Measurements from ENCODE around the gene CADM2.

DNA sequence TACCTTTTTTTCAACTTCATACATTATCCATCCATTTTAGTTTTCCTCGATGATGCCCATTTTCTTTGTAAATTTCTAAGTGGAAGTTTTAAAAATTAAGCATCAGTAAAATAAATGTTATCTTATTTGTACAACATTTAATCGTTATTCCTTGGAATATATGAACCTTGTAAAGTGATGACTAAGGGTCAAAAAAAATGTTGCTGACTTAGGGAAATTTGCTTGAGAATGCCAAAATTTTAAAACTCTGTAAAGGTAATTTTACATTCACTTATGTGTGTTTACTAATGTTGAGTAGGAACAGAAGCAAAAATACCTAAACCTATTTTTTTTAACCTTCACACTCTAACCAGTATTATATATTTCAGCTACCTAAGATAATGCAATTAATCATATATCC lies 1115.0 kb downstream of the CADM2 start:
- TF ChIP-seq, protein P1, sequence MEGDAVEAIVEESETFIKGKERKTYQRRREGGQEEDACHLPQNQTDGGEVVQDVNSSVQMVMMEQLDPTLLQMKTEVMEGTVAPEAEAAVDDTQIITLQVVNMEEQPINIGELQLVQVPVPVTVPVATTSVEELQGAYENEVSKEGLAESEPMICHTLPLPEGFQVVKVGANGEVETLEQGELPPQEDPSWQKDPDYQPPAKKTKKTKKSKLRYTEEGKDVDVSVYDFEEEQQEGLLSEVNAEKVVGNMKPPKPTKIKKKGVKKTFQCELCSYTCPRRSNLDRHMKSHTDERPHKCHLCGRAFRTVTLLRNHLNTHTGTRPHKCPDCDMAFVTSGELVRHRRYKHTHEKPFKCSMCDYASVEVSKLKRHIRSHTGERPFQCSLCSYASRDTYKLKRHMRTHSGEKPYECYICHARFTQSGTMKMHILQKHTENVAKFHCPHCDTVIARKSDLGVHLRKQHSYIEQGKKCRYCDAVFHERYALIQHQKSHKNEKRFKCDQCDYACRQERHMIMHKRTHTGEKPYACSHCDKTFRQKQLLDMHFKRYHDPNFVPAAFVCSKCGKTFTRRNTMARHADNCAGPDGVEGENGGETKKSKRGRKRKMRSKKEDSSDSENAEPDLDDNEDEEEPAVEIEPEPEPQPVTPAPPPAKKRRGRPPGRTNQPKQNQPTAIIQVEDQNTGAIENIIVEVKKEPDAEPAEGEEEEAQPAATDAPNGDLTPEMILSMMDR (IDR thresholded peaks at IDR 0.05): no peak
- no peak for TF ChIP-seq POLR2AphosphoS5 (IDR thresholded peaks at IDR 0.05; ENCODE audit: low read depth, low read length)
- TF ChIP-seq, protein P2, sequence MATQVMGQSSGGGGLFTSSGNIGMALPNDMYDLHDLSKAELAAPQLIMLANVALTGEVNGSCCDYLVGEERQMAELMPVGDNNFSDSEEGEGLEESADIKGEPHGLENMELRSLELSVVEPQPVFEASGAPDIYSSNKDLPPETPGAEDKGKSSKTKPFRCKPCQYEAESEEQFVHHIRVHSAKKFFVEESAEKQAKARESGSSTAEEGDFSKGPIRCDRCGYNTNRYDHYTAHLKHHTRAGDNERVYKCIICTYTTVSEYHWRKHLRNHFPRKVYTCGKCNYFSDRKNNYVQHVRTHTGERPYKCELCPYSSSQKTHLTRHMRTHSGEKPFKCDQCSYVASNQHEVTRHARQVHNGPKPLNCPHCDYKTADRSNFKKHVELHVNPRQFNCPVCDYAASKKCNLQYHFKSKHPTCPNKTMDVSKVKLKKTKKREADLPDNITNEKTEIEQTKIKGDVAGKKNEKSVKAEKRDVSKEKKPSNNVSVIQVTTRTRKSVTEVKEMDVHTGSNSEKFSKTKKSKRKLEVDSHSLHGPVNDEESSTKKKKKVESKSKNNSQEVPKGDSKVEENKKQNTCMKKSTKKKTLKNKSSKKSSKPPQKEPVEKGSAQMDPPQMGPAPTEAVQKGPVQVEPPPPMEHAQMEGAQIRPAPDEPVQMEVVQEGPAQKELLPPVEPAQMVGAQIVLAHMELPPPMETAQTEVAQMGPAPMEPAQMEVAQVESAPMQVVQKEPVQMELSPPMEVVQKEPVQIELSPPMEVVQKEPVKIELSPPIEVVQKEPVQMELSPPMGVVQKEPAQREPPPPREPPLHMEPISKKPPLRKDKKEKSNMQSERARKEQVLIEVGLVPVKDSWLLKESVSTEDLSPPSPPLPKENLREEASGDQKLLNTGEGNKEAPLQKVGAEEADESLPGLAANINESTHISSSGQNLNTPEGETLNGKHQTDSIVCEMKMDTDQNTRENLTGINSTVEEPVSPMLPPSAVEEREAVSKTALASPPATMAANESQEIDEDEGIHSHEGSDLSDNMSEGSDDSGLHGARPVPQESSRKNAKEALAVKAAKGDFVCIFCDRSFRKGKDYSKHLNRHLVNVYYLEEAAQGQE (IDR thresholded peaks at IDR 0.05; ENCODE audit: insufficient read depth in 1 of 2, low read depth in 2 of 2, low read length in 1 of 2): no peak
